NCI-H526 (cell line): ENCODE measurements around the gene PATL2.
"Not testable (repeated sequence)": the region's sequence is repeated elsewhere in the genome, so short reads cannot be mapped to it uniquely, and the experiment has no call there.

Experiments used
- DNase-seq, 2 experiments: peaks; one replicate each; lab custom pipeline; 2025; lab: John Stamatoyannopoulos, UW

Gene PATL2

DNA sequence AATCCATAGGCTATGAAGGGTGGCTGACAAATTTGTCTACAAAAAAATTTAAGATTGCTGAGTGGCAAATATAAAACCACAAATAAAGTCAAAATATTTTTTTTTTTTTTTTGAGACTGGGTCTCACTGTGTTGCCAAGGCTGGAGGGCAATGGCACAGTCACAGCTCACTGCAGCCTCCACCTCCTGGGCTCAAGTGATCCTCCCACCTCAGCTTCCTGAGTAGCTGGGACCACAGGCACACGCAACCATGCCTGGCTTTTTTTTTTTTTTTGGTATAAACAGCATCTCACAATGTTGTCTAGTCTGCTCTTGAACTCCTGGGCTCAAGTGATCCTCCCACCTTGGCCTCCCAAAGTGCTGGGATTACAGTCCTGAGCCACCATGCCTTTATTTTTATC is 20.9 kb downstream of the PATL2 start:
- DNase-seq = not testable (repeated sequence)

DNA sequence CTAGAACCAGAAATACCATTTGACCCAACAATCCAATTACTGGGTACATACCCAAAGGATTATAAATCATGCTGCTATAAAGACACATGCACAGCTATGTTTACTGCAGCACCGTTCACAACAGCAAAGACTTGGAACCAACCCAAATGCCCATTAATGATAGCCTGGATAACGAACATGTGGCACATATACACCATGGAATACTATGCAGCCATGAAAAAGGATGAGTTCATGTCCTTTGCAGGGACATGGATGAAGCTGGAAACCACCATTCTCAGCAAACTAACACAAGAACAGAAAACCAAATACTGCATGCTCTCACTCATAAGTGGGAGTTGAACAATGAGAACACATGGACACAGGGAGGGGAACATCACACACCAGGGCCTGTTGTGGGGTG is 21.8 kb downstream of the PATL2 start:
- DNase-seq = not testable (repeated sequence)

DNA sequence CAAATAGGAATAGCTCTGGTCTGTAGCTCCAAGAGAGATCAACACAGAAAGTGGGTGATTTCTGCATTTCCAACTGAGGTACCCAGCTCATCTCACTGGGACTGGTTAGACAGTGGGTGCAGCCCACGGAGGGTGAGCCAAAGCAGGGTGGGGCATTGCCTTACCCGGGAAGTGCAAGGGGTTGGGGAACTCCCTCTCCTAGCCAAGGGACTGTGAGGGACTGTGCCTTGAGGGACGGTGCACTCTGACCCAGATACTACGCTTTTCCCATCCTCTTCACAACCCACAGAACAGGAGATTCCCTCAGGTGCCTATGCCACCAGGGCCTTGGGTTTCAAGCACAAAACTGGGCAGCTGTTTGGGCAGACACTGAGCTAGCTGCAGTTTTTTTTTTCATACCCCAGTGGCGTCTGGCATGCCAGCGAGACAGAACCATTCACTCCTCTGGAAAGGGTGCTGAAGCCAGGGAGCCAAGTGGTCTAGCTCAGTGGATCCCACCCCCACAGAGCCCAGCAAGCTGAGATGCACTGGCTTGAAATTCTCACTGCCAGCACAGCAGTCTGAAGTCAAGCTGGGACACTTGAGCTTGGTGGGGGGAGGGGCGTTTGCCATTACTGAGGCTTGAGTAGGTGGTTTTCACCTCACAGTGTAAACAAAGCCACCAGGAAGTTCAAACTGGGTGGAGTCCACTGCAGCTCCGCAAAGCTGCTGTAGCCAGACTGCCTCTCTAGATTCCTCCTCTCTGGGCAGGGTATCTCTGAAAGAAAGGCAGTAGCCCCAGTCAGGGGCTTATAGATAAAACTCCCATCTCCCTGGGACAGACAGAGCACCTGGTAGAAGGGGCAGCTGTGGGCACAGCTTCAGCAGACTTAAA is 28.1 kb downstream of the PATL2 start:
- DNase-seq = peak; percentile 73 to 88

DNA sequence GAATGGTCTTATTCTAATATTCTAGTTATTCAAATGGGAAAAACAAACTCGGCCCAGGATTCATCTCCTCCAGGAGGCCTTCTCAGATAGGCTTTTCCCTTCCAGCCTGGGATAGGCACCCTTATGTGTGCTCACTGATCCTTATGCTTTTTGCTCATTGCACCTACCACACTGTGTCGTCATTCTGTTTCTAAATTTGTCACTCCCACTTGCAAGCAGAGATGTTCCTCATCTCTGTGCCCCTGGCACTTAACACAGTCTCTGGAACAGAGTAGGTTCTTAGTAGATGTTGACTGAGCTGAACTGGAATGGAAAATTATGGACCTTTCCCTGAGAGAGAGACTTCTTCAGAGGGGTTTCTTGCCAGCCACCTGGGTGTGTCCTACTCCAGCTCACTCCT is 28.9 kb downstream of the PATL2 start:
- DNase-seq = no peak

DNA sequence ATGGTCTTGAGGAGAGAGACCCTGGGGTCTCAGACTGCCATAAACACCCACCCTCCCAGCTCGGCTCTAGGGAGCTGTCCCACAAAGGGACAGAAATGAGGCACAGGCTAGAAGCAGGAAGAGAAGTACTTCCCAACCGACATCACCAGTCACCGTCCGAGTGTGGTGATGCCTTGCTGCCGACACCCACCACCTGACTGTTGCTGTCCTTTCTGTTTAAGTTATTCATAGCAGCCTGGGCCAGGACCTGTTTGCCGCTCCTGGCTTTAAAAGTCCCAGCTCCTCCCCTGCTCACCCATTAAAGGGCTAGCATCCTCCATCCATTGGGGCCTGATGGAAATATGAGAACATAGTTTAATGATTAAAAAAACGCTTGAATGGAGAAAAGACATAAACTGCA is 34.4 kb downstream of the PATL2 start:
- no peak for DNase-seq

DNA sequence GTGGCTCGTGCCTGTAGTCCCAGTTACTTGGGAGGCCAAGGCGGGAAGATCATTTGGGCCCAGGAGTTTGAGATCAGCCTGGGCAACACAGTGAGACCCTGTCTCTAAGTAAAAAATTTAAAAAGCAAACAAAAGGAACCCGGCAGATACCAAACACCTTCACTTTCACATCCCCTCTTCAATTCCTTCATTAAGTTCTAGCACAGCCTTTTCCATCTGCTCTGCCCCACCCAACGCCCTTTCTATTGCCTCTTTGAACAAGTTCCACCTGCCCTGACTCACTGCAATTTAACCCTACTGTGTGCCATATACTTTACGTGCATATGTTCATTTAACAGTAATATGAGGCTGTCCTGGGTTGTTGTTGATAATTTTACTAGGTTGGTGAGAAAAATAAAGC is 35.2 kb downstream of the PATL2 start:
- no peak for DNase-seq

DNA sequence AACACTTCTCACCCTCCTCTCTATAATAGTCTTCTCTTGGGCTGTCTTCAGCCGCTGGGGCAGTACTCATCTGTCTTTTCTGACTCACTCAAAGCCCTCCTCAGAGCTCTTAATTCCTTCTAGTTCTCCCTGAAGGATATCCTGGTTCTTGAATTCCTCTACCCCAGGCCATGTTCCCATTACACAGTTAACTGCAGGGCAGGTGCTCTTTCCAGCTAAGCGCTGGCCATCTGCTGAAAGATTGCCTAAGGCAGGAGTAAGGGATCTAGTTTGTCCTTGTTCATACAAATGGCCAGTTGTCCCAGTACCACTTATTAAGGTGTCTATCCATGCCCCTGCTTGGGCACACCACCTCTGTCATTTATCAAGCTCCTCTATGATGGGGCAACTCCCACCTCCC is 37.5 kb downstream of the PATL2 start:
- DNase-seq = no peak

DNA sequence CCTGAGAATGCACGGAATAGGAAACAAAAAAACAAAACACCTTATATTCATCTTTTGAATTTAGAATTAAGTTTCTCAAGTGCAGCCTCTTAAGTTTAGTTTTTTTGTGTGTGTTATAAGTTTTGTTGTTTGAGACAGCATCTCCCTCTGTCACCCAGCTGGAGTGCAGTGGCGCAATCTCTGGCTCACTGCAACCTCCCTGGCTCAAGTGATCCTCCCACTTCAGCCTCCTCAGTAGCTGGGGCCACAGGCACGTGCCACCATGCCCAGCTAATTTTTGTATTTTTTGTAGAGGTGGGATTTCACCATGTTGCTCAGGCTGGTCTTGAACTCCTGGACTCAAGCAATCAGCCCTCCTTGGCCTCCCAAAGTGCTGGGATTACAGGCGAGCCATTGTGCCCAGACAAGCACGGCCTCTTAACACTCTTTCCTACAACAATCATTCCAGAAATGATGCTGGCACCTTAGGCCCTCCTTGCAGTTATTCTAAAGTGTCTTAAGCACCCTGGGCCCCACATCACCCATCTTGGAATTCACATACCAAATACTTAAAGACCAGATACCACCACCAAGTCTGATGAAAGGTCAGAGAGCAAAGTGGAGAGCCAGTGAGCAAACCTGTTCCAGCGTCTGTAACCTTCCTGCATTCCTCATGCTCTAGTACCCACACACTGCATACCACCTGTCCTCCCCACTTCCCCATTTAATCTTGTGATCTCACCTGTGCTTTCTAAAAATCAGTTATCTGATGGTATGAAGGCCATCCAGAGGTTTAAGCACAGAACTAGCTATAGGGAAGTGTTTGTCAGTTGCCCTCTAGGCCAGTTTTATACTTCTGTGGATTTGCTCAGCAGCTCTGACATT is 40.8 kb downstream of the PATL2 start:
- no peak for DNase-seq

DNA sequence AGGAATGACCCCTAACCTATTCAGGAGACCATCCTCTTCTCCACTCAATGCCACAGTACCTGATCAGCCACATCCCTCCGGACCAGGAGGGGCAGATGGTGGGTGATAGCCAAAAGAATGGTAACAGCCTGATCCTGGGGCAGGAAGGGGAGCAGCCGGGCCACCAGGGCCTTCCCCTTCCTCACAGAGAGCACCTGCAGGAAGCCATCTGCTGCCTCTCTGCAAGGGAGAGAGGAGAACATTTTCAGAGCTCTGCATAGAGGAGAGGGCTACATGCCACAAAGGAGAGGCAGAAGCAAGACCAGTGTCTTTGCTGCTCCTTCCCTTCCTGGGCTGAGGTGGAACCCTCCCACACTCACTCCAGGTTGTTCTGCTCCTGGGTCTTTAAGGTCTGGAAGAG is 42.2 kb downstream of the PATL2 start:
- DNase-seq = no peak

DNA sequence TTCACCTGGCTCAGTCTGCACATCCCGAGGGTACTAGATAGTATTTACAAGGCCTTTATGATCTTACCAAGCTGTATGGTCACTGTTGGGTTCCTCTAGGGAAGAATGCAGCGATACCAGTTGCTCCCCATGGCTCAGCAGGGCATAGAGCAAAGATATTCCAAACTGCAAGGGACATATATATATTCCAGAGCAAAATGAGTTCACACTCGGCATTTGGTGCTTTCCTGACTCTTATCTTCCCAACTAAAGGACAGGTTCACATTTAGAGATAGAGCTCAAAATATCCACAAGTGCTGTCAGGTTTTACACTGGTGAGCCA is 44.1 kb downstream of the PATL2 start:
- DNase-seq = no peak

DNA sequence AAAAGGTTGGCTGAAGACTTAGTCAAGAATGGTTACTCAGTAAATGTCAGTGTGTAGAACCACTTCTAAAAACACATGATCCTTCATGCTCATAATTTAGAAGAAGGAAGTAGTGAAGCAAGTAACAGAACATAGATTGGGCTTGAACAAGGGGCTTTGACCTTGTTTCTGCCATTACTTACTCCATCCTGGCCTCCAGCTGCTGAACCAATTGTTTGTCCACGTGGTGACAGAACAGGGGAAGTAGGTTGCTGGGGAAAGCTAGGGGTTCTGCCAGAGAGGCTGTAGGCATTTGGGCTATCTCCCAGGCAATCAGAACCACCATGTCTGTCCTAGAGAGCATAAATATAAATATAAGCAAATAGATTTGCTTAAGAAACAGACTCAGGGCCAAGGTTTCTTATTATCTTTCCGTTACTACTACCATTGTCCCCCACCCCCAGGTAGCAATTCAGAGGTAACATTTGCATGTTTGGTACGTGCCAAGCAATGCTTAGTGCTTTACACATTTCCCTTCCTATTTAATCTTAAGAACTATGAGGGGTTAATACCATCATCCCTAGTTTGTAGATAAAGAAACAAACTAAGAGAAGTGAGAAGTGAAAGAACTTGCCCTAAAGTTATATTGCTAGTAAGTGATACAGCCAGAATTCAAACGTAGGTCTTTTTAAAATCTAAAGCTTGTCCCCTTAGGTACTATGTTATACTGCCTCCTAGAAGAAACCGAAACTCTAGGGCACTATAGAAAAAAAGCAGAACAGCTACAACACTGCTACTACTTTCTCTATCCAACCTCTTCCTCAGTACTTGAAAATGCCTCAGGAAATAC is 44.7 kb downstream of the PATL2 start:
- peak in 1 of 2 experiments; percentile 2 for DNase-seq

DNA sequence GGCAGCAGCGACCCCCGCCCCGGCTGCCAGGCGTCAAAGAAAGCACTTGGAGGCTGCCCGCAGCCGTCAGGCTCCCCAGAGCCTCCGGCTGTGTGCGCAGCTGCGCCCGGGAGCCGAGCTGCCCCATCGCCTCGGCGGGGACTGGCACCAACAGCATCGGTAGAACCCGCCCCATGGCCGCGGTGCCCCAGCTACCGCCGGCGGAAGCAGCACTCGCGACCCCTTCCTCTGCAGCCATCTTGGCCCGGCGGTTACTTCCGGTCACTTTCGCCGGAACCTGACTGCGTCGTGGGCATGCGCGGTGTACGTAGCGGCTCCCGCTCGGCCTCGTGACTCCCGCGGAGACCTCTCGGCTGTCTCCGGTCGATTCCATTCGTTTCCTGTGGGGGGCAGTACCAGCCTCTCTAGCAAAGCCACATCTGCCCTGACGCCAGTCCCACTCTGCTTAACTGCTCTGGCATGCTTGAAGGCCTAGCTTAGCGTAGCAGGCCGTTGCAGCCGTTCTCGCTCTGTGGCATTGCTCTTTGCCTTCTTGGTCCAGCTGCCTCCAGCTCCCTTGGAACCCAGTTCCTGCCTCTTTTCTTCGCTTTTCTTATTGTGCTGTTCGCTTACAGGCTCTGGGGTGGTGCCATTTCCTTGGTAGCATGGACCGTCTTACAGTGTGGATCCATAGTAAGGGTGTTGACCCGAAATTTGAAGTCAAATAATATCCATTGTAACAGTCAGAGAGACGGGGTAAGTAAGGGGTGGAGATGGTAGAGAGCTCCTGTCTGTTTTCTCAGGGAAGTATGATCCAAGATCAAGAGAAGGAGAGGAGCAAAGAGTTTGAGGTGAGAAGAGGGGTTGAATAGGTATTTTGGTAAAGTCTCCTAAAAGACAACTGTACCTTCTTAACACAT is 47.5 kb downstream of the PATL2 start, which contains the start of gene SPG11:
SPG11 (minus strand) TSS at position 253 of the 899 bp plus-strand sequence; CDS start at position 238, 15 bp downstream.
- peak; percentile 95 to 98 for DNase-seq

DNA sequence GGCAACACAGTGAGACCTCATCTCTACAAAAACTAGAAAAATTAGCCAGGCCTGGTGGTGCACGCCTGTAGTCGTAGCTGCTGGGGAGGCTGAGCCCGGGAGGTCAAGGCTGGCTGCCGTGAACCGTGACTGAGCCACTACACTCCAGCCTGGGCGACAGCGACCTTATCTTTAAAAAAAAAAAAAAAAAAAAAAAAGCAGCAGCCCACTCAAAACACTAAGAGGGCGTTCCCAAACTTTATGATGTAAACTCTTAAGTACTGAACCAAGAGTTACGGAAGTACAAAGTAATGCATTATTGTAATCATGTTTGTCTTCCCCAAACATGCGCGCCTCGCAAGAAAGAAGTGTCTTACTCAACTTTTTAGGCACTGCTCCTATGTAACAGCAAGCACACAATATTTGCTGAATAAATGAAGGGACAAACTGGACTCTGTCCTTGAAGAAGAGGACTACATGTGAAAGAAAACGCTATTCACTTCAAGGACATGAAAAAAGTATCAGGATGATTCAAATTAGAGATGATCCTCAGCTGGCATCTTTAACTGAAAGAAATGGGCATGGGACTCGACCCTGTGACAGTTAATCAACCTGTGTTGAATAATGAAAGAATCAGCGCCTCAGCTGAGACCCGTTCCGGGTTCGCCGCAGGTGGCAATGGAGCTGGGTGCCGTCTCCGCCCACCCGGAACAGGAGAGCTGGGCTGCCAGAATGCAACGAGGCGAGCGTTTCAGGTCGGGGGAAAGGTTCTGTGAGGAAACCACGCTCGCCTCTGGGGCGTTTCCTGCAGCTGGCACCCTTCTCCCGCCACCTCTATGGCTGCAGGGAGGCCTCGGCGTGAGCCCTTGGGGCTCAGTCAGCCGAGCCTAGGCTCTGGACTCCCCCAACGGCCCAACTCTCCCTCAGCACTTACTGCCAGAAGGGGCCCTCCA is 48.4 kb downstream of the PATL2 start:
- peak; percentile 66 to 80 for DNase-seq

DNA sequence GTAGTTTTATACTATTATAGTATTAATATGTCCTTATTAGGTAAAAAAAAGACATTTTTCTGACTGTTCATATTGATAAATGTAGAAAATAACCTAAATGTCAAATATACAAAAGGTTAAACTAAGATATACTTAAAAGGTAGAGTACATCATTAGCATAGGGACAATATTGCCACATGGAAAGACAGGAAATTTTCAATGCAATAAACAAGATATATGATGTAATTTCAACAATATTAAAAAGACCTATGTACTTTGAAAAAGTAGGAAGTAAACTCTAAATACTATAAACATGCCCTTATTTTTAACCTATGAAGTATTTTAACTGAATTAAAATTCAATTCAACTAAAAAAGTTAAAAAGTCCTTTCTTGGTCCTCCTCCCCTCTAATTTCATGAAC is 49.5 kb downstream of the PATL2 start:
- DNase-seq = no peak

DNA sequence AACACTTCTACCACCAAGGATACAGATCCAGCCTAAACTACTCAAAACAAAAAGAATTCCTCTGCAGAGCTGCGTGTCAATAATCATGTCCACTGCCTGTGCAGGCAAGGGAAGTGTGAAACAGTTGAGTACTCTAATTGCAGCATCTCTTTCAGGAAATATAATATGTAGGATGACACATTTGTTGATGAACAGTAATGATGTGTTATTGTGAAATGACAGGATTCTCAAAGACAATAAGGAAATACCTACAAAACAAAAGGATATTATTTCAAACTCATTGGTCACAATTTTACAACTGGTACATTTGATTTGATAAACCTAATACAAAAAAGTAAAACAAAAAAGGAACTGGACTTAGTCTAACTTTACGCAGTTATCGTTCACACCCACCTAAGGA is 52.1 kb downstream of the PATL2 start:
- DNase-seq = no peak

DNA sequence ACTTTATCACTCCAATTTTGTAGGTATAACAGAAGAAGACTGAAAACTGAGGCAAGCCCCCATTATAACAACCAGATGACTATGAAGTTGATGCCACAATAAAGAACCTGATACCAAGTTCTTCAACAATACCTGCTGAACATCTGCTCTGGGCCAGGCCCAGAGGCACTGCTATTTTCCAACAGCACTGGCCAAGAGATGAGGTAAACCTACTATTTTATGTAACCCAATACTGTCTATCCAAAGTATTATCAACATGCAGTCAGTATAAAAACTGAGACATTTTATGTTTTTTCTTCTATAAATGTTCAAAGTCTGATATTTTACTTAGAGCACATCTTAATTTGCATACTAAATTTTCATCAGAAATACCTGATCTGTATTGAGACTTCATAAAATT is 53.7 kb downstream of the PATL2 start:
- DNase-seq = no peak

DNA sequence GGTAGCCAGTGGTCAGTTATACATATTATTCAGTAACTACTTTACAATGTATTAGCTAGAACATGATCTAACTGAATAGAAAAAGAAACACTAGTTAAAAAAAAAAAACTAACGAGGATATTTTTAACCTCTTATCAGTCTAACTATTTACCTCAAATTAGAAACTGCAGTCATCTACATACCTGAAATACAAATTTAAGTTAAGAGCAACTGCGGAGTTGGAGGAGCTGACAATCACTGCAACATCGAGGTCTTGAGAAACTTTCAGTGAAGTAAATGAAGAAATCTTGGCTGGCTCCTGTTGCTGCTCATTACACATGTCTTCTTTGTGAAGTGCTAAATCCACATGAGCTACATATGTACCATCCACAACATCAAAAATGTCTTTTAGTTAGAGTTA is 54.2 kb downstream of the PATL2 start:
- DNase-seq = no peak

DNA sequence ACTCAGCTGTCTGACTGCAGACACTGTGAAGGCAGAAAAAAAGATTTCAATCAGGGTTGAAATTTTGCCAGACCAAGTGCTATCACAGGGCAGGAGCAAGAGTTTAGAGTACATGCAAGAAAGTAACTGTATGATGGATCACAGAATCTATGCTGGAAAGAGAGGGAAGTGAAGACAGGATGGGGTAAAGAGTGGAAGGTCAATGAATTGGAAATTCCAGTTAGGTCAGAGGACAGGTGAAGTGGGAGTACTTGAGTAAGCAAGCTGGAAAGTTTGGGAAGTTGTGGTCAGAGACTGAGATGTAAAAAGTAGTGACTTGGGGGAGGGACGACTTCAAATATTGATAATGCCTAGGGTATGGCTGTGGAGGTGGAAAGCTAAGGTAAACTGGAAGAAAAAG is 54.8 kb downstream of the PATL2 start:
- DNase-seq = no peak

DNA sequence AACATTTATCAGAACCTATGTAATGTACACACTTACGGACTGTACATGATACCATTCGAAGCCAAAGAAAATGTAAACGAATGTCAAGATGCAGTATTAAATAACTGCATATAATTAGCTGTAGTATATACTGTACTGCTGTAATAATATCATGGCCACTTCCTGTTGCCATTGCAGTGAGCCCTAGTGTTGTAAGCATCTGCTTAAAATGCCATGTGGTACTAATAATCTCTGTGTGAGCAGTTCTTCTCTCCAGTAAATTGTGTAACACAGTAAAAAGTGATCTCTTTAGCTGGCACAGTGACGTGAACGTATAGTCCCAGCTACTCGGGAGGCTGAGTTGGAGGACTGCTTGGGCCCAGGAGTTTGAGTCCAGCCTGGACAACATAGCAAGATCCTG is 56.3 kb downstream of the PATL2 start:
- no peak for DNase-seq

DNA sequence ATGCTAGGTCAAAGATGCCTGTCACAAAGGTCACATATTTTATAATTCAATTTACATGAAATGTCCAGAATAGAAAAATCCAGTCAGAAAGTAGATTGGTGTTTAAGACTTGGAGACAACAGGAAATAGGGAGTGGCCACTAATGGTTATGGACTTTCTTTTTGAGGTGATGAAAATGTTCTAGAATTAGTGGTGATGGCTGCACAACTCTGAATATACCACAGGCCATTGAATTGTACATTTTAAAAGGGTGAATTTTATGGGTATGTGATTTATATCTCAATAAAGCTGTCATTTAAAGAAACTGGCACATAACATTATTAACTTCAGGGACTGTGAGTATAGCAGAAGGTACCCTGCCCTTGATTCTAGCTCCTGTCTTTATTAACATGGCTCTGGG is 63.5 kb downstream of the PATL2 start:
- no peak for DNase-seq
